GM21381 (cell line): ENCODE measurements around the gene ULK2.

ENCODE experiments used
- ATAC-seq: cut with Tn5 transposase; IDR thresholded peaks from one replicate; pipeline ENCODE4 v1.9.1; 2021; ENCODE audit warnings: mild to moderate bottlenecking, moderate library complexity; ENCODE audit not compliant: unreplicated experiment

Gene ULK2

GRCh38 chr17:19728084-19728495 lies 139.6 kb downstream of the ULK2 start:
- ATAC-seq: no peak

- ATAC-seq: no peak
Observed at GRCh38 chr17:19727501-19728078, 140.1 kb downstream of the ULK2 start.

DNA sequence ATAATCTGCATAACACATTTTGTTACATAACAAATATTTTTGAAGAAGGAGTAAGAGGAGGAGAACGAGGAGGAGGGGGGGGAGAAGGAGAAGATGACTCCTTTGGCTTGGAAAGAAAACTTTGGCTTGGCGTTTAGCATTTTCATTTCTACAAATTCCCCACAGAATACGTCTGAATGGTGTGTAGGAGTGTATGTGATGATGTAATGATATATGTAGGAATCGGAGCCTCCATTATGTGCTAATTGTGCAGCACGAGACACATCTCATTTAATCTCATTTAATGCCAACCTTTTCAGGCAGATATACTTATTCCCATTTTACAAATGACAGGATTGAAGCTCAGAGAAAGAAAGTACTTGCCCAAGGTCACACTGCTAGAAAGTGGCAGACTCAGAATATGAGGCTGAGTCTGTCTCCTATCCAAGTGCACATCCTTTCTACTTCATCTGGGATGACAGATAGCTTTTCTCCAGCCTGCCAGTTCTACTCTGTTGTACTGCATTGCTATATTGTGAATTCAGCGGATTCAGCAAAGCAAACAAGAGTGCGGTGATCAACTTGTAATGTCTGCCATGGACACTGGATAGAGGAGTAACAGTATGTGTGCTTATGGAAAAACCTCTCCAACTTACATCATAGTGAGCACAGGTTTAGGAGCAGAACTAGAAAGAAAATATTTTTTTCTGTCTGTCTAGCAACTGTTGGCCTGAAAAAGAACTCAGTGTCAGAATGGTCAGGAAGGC lies 140.9 kb downstream of the ULK2 start:
- ATAC-seq: no peak

GRCh38 chr17:19725486-19725885 lies 142.2 kb downstream of the ULK2 start:
- no peak for ATAC-seq

DNA sequence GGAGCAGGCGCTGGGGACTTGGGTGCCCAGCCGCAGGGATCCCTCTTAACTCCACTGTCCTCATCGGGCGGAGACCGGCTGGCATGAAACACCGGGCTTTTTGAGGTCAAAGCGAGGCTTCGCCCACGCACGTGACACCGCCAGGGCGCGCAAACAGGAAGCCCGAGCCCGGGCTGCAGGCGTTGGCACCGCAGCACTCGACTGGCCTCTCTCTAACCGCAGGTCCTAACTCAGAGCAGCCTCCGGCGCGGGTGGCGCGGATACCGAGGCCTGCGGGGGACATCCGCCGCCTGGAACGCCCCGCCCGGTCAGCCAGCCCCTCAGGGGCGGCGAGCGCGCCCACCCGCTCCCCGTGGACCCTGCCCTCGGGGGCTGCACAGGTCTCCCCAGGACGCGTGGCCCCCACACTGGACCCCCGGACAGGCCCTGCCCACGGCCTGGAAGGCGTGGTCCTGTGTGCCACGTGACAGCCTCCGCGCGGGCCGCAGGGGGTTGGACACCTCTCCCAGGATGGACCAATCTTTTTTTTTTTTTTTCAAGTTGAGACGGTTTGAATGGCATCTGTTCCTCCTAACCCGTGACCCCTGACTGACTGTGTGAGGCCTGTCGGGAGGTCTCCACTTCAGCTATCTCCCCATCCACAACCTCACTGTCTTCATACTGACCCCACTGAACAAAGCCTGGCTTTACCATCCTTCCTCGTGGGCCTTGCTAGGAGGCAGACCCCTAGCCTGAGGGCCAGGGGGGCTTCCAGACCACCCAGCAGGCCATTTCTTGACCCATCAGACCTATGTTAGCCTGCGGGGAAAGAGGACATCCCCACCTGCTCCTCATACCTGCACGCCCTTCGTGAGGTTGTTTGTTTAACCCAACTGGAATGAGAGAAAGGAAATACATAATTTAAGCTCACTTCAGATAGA lies 143.0 kb downstream of the ULK2 start:
- no peak for ATAC-seq

DNA sequence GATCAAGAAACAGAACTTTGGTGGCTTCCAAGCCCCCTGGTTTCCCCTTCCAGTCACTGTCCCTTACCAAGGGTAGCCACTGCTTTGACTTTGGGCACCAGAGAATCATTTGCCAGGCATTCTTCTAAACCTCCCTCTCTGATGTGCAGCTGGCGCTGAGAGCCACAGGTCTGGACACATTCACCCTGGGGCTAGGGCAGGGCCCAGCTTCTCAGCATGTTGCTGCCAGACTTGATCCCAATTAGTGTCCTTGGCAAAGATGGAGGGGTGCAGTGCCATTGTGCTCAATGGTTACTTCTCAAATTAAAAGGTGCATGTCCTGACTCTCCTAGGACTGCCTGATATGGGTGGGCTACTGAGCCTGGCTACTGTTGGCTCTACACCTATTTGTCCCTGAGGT lies 143.8 kb downstream of the ULK2 start:
- ATAC-seq: no peak
